MM.1S (cell line): ENCODE measurements around the gene GPRIN3.

Experiments
- DNase-seq: peaks from one replicate; pipeline ENCODE4 v3.0.0-alpha.2; 2015
- H2AFZ ChIP-seq: fragments of 300-600 bp; sonication (generic); 2 replicates; pipeline ENCODE4 v1.6.0; 2016; ENCODE audit warnings: antibody characterized with exemption, low read length
- H3F3A ChIP-seq: fragments of 300-600 bp; sonication (generic); 2 replicates; pipeline ENCODE4 v1.6.1; 2016; ENCODE audit warnings: mild to moderate bottlenecking, antibody characterized with exemption, low read length, moderate library complexity, mixed read lengths; ENCODE audit not compliant: insufficient read depth
- H3K27ac ChIP-seq: fragments of 300-600 bp; sonication (generic); 2 replicates; pipeline ENCODE4 v1.5.1; 2016; ENCODE audit warnings: mild to moderate bottlenecking, low read length
- H3K27me3 ChIP-seq: fragments of 300-600 bp; sonication (generic); replicated peaks from 2 replicates; pipeline ENCODE4 v1.6.0; 2016; ENCODE audit warnings: low read length; ENCODE audit not compliant: insufficient read depth
- H3K36me3 ChIP-seq: fragments of 300-600 bp; sonication (generic); replicated peaks from 2 replicates; pipeline ENCODE4 v1.6.1; 2016; ENCODE audit warnings: mild to moderate bottlenecking, low read length, mixed read lengths; ENCODE audit not compliant: insufficient read depth
- H3K4me1 ChIP-seq: fragments of 300-600 bp; sonication (generic); 2 replicates; pipeline ENCODE4 v1.6.1; 2016; ENCODE audit warnings: low read length, mixed read lengths
- H3K4me2 ChIP-seq: fragments of 300-600 bp; sonication (generic); 2 replicates; pipeline ENCODE4 v1.6.0; 2016; ENCODE audit warnings: low read depth, low read length
- H3K4me3 ChIP-seq: fragments of 300-600 bp; sonication (generic); 2 replicates; pipeline ENCODE4 v1.5.1; 2016; ENCODE audit warnings: low read length, mixed read lengths
- H3K79me2 ChIP-seq: fragments of 300-600 bp; sonication (generic); 2 replicates; pipeline ENCODE4 v1.6.1; 2016; ENCODE audit warnings: mixed run types, low read length, mixed read lengths
- H3K9ac ChIP-seq: fragments of 300-600 bp; sonication (generic); 2 replicates; pipeline ENCODE4 v1.6.1; 2016; ENCODE audit warnings: low read length, mixed read lengths
- H3K9me2 ChIP-seq: fragments of 300-600 bp; sonication (generic); replicated peaks from 2 replicates; pipeline ENCODE4 v1.6.1; 2016; ENCODE audit warnings: mild to moderate bottlenecking, low read length, mixed read lengths; ENCODE audit not compliant: insufficient read depth
- H3K9me3 ChIP-seq: fragments of 300-600 bp; sonication (generic); replicated peaks from 2 replicates; pipeline ENCODE4 v1.6.1; 2016; ENCODE audit warnings: mild to moderate bottlenecking, low read length, mixed read lengths; ENCODE audit not compliant: insufficient read depth
- H4K20me1 ChIP-seq: fragments of 300-600 bp; sonication (generic); 2 replicates; pipeline ENCODE4 v1.6.1; 2016; ENCODE audit warnings: mild to moderate bottlenecking, low read length, moderate library complexity, mixed read lengths; ENCODE audit not compliant: insufficient read depth
- EZH2 ChIP-seq: fragments of 300-600 bp; sonication (generic); optimal IDR thresholded peaks from 2 replicates; pipeline ENCODE3; 2017; ENCODE audit warnings: low read depth, mild to moderate bottlenecking, antibody characterized with exemption, low read length, mixed read lengths
- EZH2phosphoT487 ChIP-seq: fragments of 300-600 bp; sonication (generic); IDR thresholded peaks from 2 replicates; pipeline ENCODE4 v1.6.1; 2018; ENCODE audit warnings: antibody characterized with exemption, low read length
- TF ChIP-seq, protein P1 (sequence below): fragments of 300-600 bp; sonication (generic); IDR thresholded peaks from 2 replicates; pipeline ENCODE4 v1.5.1; 2016; ENCODE audit warnings: antibody characterized with exemption, low read length, mixed read lengths

GPRIN3 gene

GRCh38 chr4:89337681-89338080 is 30.1 kb upstream of the GPRIN3 start:
- Histone ChIP-seq H3K4me2 (no peak overlapping the region), H3K9me3 (no peaks in the 10 kb centered on the region), H3K27ac (no peak overlapping the region), H3K9me2 (no peaks in the 10 kb centered on the region), H3K36me3 (no peaks in the 10 kb centered on the region), H3K4me3 (no peak overlapping the region), H3K4me1 (peaks cover 11% of the 10 kb centered on the region), H3K9ac (no peak overlapping the region), H3K79me2 (no peaks in the 10 kb centered on the region), H3F3A (no peaks in the 10 kb centered on the region), H2AFZ (no peak overlapping the region), H4K20me1 (no peaks in the 10 kb centered on the region), H3K27me3 (no peaks in the 10 kb centered on the region)
- DNase-seq = no peak
- TF ChIP-seq, protein P1, sequence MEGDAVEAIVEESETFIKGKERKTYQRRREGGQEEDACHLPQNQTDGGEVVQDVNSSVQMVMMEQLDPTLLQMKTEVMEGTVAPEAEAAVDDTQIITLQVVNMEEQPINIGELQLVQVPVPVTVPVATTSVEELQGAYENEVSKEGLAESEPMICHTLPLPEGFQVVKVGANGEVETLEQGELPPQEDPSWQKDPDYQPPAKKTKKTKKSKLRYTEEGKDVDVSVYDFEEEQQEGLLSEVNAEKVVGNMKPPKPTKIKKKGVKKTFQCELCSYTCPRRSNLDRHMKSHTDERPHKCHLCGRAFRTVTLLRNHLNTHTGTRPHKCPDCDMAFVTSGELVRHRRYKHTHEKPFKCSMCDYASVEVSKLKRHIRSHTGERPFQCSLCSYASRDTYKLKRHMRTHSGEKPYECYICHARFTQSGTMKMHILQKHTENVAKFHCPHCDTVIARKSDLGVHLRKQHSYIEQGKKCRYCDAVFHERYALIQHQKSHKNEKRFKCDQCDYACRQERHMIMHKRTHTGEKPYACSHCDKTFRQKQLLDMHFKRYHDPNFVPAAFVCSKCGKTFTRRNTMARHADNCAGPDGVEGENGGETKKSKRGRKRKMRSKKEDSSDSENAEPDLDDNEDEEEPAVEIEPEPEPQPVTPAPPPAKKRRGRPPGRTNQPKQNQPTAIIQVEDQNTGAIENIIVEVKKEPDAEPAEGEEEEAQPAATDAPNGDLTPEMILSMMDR = no peak

DNA sequence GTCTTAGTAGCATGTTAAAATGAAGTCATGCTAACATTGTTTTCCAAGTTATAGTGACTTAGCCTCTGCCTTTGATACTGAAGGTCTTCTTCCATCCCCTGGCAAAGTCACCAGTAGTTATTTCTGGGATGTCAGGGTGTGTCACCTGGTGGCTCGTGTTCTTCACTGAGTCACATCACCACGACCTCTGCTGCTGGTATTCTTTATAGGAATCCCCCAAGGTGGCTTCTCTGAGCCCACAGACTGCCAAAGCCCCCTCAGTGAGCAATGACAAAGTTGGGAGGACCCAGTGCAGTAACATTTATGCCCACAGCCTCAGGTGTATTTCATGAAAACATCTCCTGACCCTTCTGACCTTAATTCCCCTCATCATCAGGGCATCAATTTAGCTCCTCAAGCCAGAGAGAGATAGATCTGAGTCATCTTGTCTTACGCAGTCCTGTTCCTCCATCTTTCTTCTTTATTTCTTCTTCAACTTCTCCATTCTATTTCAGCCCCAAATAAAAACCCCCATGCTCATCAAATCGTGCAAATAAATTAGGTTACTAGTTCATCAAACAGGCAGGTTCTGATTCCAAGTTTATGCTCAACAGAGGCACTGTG is 29.3 kb upstream of the GPRIN3 start:
- H3K36me3 ChIP-seq = no peaks in the 10 kb centered on the region
- no peak overlapping the region for H3K4me3 ChIP-seq
- no peaks in the 10 kb centered on the region for H3K27me3 ChIP-seq
- H3K9ac ChIP-seq = no peak overlapping the region
- no peak overlapping the region for H3K27ac ChIP-seq
- no peaks in the 10 kb centered on the region for H4K20me1 ChIP-seq
- no peak overlapping the region for H3K4me2 ChIP-seq
- H3K79me2 ChIP-seq = no peaks in the 10 kb centered on the region
- H3K9me3 ChIP-seq = no peaks in the 10 kb centered on the region
- H3K4me1 ChIP-seq = peaks cover 12% of the 10 kb centered on the region
- no peaks in the 10 kb centered on the region for H3K9me2 ChIP-seq
- no peak for TF ChIP-seq EZH2phosphoT487
- no peaks in the 10 kb centered on the region for H3F3A ChIP-seq
- no peak for DNase-seq
- no peak overlapping the region for H2AFZ ChIP-seq

DNA sequence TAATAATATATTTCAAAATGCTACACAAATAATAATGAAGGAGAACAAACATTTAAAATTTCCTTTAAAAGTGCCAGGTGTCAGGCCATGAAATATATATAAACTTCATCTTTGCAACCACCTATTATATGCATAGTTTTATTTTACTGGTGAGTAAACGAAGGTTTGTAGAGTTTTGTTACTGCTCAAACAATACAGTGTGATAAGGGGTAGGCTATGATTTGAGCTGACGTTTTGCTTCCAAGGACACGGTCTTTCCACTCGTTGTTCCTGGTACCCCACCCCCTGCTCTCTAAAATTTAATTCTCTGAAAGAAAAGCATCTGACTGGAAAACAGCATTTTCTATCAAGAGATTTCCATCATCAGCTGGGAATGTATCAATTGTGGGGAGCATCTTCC is 27.2 kb upstream of the GPRIN3 start:
- no peaks in the 10 kb centered on the region for H3F3A ChIP-seq
- H3K4me1 ChIP-seq = peaks cover 30% of the 10 kb centered on the region
- no peaks in the 10 kb centered on the region; the same call in 1 of the 2 replicates for H3K79me2 ChIP-seq
- DNase-seq = no peak
- no peak overlapping the region for H3K9ac ChIP-seq
- no peaks in the 10 kb centered on the region for H3K36me3 ChIP-seq
- no peak overlapping the region for H3K27ac ChIP-seq
- no peaks in the 10 kb centered on the region for H3K9me2 ChIP-seq
- no peaks in the 10 kb centered on the region for H3K9me3 ChIP-seq
- no peak overlapping the region for H2AFZ ChIP-seq
- H3K4me3 ChIP-seq = no peak overlapping the region
- TF ChIP-seq, protein P1 = no peak
- TF ChIP-seq EZH2 = no peak
- no peak for TF ChIP-seq EZH2phosphoT487
- H4K20me1 ChIP-seq = no peaks in the 10 kb centered on the region
- no peak overlapping the region for H3K4me2 ChIP-seq
- H3K27me3 ChIP-seq = no peaks in the 10 kb centered on the region

DNA sequence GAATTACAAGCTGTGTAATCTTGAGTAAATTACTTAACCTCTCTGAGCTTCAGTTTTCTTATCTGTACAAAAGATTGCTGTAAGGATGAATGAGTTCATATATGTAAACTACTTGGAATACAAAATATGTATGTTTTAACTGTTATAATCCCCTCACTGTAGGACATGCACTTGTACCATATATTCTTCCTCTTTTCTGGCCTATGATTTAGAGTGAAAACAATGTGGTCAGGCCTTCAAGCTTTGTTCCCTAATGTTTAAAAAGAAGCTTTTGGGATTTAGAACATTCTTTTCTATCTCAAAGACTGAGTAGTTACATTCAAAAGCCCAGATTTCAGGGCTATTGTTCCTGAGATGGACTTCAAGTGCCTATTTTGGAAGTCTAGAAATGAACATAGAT is 26.7 kb upstream of the GPRIN3 start:
- no peaks in the 10 kb centered on the region for H3K27me3 ChIP-seq
- H2AFZ ChIP-seq = no peak overlapping the region
- H3K4me3 ChIP-seq = no peak overlapping the region
- H3K9me3 ChIP-seq = no peaks in the 10 kb centered on the region
- peaks cover 35% of the 10 kb centered on the region for H3K4me1 ChIP-seq
- no peaks in the 10 kb centered on the region for H3K9me2 ChIP-seq
- no peak for DNase-seq
- no peak overlapping the region for H3K4me2 ChIP-seq
- no peaks in the 10 kb centered on the region; the same call in 1 of the 2 replicates for H3K79me2 ChIP-seq
- no peaks in the 10 kb centered on the region for H3K36me3 ChIP-seq
- TF ChIP-seq EZH2phosphoT487 (no peak), EZH2 (no peak)
- TF ChIP-seq, protein P1 = no peak
- H3K9ac ChIP-seq = no peak overlapping the region
- H3K27ac ChIP-seq = no peak overlapping the region
- H4K20me1 ChIP-seq = no peaks in the 10 kb centered on the region
- H3F3A ChIP-seq = no peaks in the 10 kb centered on the region
